ENCODE data around the gene TMEM187.

- TF ChIP-seq POLR2A (IDR thresholded peaks at IDR 0.05) (no peak), CTCF (IDR thresholded peaks at IDR 0.05) (no peak)
Measured at GRCh38 chrX:153948847-153949805, 23.4 kb upstream of the TMEM187 start.

All from esophagus squamous epithelium (tissue), 4 donors.